Inflammatory macrophage (primary cell): ENCODE results near the gene ZNF133.
A peak's percentile ranks its signal among the peaks of the same experiment; 100 is the strongest.
"Not testable (repeated sequence)": the region's sequence is repeated elsewhere in the genome, so short reads cannot be mapped to it uniquely, and the experiment has no call there.

Experiments used
- DNase-seq, 2 donors: peaks; one replicate each; pipeline ENCODE4 v3.0.0-alpha.2; 2020 to 2022
- total RNA-seq, 18 experiments: gene quantifications; one replicate each; lab custom pipeline; 2026; ENCODE audit warnings: mixed read lengths in 6 of 18, inconsistent platforms in 2 of 18; lab: John Stamatoyannopoulos, UW

Gene ZNF133
- total RNA-seq = 2.0 to 13.2 (median 7.6) reads per million in 18 experiments

- DNase-seq = peak; percentile 92 to 94
Observed at GRCh38 chr20:18287915-18288748, at the start of gene ZNF133. TSS of gene ZNF133 (plus strand) at chr20:18288527. CDS start at chr20:18305687, 17,160 bp downstream.

- no peak for DNase-seq
Observed at GRCh38 chr20:18240997-18241396, 47.3 kb upstream of the ZNF133 start.

- DNase-seq = no peak
Observed at GRCh38 chr20:18243802-18244201, 44.5 kb upstream of the ZNF133 start.

- DNase-seq = not testable (repeated sequence)
Observed at GRCh38 chr20:18248545-18248944, 39.8 kb upstream of the ZNF133 start.

- no peak for DNase-seq
Observed at GRCh38 chr20:18250217-18250616, 38.1 kb upstream of the ZNF133 start.

GRCh38 chr20:18252597-18253451 lies 35.5 kb upstream of the ZNF133 start:
- DNase-seq = no peak

- DNase-seq = no peak
Observed at GRCh38 chr20:18254615-18255014, 33.7 kb upstream of the ZNF133 start.

- DNase-seq = no peak
Observed at GRCh38 chr20:18255526-18255925, 32.8 kb upstream of the ZNF133 start.

- no peak for DNase-seq
Observed at GRCh38 chr20:18256440-18257090, 31.8 kb upstream of the ZNF133 start.

- no peak for DNase-seq
Observed at GRCh38 chr20:18258126-18258860, 30.0 kb upstream of the ZNF133 start.

- no peak for DNase-seq
Observed at GRCh38 chr20:18259730-18260129, 28.6 kb upstream of the ZNF133 start.

GRCh38 chr20:18263723-18264122 lies 24.6 kb upstream of the ZNF133 start:
- no peak for DNase-seq

- no peak for DNase-seq
Observed at GRCh38 chr20:18265441-18265840, 22.9 kb upstream of the ZNF133 start.

GRCh38 chr20:18266282-18266681 lies 22.0 kb upstream of the ZNF133 start:
- DNase-seq = no peak

GRCh38 chr20:18267815-18268214 lies 20.5 kb upstream of the ZNF133 start:
- no peak for DNase-seq

GRCh38 chr20:18271160-18271559 lies 17.2 kb upstream of the ZNF133 start:
- no peak for DNase-seq

- peak; percentile 23 to 40 for DNase-seq
Observed at GRCh38 chr20:18272451-18272850, 15.9 kb upstream of the ZNF133 start.

GRCh38 chr20:18273738-18274137 lies 14.6 kb upstream of the ZNF133 start:
- no peak for DNase-seq

GRCh38 chr20:18275960-18276359 lies 12.4 kb upstream of the ZNF133 start:
- DNase-seq = not testable (repeated sequence)

- DNase-seq = peak; percentile 59 to 61
Observed at GRCh38 chr20:18276821-18277220, 11.5 kb upstream of the ZNF133 start.

- peak; percentile 7 to 25 for DNase-seq
Observed at GRCh38 chr20:18279242-18279641, 9.1 kb upstream of the ZNF133 start.
